Vagina (tissue), 2 donors: ENCODE measurements around the gene ACSS1.

Source experiments
- POLR2A ChIP-seq, 2 donors: fragments of 450-650 bp; IDR thresholded peaks; one replicate each; pipeline ENCODE4 v1.6.1; 2017; ENCODE audit warnings: antibody characterized with exemption in 2 of 2, mild to moderate bottlenecking in 2 of 2, moderate library complexity in 2 of 2
- POLR2AphosphoS5 ChIP-seq, 2 donors: sonication (generic); formaldehyde crosslinking; IDR thresholded peaks; one replicate each; pipeline ENCODE4 v1.9.0; 2017; ENCODE audit warnings: antibody characterized with exemption in 2 of 2, mild to moderate bottlenecking in 2 of 2, low read depth in 1 of 2; ENCODE audit not compliant: insufficient read depth in 1 of 2
- TF ChIP-seq, protein P1 (sequence below), 3 experiments: fragments of 450-650 bp in 2 of 3; fragments of 200-600 bp in 1 of 3; sonication (generic) in 1 of 3; IDR thresholded peaks; one replicate each; pipeline ENCODE4 v1.5.1; 2017 to 2019; ENCODE audit warnings: antibody characterized with exemption in 3 of 3, mild to moderate bottlenecking in 2 of 3, moderate library complexity in 2 of 3

DNA sequence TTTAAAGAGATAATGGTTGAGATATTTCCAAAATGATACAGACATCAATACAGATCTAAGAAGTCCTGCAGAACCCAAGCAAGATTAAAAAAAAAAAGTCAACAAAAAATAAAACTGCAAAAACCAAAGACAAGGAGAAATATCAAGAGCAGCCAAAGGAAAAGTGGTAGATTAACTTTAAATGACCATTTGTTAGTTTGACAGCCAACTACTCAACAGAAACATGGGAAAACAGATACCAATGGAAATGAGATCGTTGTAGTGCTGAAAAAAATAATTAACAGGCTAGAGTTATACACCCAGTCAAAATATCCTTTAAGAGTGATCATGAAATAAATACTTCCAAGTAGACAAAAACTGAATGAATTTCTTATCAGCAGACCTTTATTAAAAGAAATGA lies 54.9 kb downstream of the ACSS1 start:
- TF ChIP-seq, protein P1, sequence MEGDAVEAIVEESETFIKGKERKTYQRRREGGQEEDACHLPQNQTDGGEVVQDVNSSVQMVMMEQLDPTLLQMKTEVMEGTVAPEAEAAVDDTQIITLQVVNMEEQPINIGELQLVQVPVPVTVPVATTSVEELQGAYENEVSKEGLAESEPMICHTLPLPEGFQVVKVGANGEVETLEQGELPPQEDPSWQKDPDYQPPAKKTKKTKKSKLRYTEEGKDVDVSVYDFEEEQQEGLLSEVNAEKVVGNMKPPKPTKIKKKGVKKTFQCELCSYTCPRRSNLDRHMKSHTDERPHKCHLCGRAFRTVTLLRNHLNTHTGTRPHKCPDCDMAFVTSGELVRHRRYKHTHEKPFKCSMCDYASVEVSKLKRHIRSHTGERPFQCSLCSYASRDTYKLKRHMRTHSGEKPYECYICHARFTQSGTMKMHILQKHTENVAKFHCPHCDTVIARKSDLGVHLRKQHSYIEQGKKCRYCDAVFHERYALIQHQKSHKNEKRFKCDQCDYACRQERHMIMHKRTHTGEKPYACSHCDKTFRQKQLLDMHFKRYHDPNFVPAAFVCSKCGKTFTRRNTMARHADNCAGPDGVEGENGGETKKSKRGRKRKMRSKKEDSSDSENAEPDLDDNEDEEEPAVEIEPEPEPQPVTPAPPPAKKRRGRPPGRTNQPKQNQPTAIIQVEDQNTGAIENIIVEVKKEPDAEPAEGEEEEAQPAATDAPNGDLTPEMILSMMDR (IDR thresholded peaks at IDR 0.05), result no peak
- TF ChIP-seq POLR2A (IDR thresholded peaks at IDR 0.05) (no peak), POLR2AphosphoS5 (IDR thresholded peaks at IDR 0.05; ENCODE audit: insufficient read depth in 1 of 2, low read depth in 1 of 2) (no peak)
